HG02610 (cell line): ENCODE measurements around the gene TYW3.

Experiments
- ATAC-seq: cut with Tn5 transposase; IDR thresholded peaks from one replicate; pipeline ENCODE4 v1.9.1; 2021; ENCODE audit warnings: mild to moderate bottlenecking, moderate library complexity; ENCODE audit not compliant: unreplicated experiment

Gene TYW3, protein sequence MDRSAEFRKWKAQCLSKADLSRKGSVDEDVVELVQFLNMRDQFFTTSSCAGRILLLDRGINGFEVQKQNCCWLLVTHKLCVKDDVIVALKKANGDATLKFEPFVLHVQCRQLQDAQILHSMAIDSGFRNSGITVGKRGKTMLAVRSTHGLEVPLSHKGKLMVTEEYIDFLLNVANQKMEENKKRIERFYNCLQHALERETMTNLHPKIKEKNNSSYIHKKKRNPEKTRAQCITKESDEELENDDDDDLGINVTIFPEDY

DNA sequence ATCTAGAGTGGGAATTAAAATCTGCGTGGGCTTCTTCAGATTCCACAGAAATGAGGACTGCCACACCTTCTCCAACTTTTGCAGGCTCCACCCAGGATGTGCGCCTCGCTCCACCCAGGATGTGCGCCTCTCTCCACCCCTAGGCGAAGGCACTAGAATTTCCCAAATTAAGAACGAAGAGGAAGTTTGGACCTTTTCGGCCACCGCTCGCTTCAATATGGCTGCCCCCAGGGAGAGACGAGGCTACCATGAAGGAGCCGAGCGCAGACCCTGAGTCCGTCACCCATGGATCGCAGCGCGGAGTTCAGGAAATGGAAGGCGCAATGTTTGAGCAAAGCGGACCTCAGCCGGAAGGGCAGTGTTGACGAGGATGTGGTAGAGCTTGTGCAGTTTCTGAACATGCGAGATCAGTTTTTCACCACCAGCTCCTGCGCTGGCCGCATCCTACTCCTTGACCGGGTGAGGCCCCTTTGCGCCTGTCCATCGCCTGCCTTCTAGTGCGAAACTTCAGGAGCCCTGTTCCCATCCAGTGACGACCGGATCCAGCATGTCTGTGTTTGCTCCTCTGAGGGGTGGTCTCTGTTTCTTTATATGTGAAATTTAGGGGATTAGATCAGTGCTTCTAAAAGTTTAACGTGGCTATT, at the start of gene TYW3, which contains the start of gene CRYZ:
Gene TYW3 (plus strand): TSS at position 193 of the 644 bp plus-strand sequence. CDS start 93 bp downstream, at position 286.
Gene CRYZ (minus strand): TSS at position 91 of the 644 bp plus-strand sequence. CDS start 8,229 bp downstream, outside the sequence.
- ATAC-seq, result peak; percentile 63

DNA sequence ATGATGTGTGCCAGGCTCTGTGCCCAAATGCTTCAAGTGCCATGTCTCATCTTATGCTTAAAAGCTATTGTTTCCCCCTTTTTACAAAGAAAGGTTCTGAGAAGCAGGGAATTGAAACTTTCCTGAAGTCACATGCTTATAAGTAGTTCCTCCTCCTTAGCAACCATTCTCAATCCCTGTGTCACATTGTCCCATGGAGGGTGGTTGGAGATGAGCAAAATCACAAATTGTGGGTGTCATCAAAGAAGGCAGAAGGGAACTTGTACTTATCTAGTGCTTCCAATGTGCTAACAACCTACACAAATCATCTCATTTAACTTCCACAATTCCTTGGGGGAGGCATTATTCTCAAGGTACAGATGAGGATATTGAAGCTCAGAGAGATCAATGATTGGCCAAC, 49.3 kb upstream of the TYW3 start:
- ATAC-seq, result no peak

DNA sequence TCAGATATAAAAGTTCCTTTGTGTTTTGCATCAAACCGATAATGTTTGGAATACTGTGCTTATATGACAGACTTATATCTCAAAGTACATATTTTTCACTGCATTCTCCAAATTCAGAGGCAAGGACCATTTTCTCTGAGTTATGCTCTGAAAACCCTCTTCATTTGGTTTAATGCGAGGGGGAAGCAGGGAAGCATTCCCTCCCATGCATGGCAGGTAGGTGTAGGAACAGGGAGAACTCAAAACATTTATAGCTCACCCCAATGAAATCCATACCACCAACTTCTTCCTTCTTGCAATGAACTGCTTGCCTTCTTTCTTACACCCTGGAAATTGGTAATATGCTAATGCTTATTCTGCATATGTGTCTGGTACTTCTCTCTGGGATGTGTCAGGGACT, 48.7 kb upstream of the TYW3 start:
- ATAC-seq, result no peak

DNA sequence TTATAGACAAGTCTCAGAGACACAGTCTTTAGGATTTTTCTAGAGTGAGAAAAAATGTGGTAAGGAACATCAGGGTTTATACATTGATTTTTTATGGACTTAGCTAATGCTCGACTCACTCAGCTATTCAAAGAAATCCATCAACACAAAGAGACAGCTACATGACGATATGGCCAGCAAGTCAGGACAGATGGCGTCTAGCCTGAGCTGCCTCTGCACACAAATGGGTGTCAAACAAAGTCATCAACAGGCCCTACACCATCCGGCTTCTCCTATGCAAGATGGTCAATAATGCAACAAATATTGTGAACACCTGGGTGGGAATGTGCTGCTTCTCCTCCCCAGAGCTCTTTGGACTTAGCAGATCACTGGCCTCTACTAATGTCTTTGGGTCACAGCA, 46.0 kb upstream of the TYW3 start:
- ATAC-seq, result no peak

DNA sequence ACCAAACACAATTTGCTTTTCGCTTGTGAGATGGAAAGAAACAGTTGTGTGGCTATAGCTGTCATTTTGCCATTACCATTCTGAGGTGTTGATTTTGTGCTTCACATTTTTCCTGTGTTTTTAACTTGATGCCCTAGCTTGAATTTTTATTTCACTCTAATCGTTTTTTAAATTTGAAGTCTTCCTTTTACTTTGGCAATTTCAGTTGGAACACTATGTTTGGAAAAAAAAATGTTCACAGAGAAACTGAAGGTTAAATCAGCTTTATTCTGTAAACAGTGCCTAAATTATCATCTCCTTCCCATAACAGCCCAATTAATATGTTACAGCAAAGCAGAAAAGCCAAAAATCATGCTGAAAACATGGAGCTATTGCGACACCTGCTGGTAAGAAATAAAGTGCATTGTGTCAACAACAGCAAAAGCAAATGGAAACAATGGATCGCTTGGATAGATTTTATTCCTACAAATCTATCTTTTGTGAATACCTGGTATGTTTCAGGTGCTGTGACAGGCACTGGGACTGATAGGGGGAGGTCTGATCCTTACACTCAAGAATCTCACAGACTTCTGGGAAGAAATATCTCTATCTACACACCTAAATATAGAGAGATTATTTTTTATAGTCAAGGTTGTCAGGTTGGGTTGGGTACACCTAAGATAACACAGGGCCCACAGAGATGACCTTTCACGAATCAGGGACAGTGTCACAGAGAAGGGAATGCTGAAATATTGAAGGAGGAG, 43.2 kb upstream of the TYW3 start:
- ATAC-seq, result peak; percentile 53

DNA sequence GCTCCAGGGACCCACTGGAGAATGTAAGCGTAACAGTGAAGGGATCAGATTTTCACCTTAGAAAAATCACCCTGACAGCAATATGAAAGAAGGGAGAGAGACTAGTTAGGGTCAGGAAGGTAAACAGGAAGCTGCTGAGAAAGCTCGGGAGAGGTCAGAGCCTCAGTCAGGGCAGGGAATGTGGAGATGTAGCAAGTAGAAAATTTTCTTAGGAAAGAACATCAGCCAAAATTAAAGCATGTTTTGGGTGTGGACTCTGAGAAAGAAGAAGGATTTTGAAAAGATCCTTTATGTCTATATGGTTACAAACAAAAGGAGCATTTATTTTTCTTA, 42.6 kb upstream of the TYW3 start:
- ATAC-seq, result peak; percentile 27

DNA sequence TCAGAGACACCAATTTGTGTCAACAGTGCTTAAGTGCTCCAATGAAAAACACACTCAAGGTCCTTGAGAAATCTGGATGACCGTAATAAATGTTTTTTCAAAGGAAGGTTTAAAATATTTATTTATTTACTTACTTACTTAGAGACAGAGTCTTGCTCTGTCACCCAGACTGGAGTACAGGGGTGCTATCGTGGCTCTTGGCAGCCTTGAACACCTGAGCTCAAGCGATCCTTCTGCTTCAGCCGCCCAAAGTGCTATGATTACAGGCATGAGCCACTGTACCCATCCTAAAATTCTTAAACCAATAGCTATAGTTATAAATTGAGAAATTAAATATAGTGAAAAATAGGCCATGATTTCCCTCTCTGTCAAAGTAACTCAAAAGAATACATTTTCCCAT, 42.0 kb upstream of the TYW3 start:
- ATAC-seq, result no peak

DNA sequence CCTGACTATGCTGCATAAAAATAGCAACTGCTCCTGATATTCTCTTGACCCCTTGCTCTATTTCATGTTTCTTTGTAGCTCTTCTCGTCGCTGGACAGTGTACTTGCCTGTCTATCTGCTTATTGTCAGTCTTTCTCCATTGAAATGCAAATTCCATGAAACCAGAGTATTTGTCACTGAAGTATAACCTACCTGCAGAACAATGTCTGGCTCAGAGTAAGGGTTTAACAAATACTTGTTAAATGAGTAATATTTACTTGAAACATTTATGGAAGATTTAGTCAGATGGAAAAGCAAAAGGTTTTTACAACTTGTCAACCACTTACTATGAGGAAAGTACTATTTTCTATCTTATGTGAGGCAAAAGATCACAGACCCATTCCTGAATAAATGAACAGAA, 39.5 kb upstream of the TYW3 start:
- ATAC-seq, result no peak

DNA sequence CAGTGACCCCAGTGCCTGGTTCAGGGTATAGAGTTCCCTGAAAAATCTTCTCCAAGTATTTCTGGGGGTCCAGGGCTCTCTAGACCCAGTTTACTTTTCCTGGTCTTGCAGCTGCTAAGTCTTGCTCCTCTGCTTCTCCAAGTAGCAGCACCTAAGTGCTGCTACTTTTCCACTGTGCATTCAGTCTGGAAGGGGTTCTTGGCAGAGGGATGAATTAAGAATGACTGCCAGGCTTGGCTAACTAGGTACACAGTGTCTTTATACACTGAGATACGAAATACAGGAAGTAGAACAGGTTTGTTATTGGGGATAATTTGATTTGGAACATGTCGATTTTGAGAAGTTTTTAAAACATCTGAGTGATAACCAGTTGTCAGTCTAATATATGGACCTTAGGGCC, 35.1 kb upstream of the TYW3 start:
- ATAC-seq, result no peak

DNA sequence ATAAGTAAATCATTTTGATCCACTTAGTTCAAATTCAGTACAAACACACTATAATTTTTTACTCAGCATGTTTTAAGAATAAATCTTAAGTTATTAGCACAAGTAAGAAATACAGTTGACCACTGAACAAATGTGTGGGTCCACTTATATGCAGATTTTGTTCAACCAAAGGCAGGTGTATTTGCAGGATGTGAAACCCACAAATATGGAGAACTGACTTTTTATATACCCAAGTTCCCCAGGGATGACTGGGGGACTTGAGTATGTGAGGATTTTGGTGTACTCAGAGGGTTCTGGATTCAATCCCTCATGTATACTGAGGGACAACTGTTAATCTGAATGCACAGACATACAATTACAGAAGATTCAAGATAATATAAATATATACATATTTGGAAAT, 33.6 kb upstream of the TYW3 start:
- peak; percentile 41 for ATAC-seq

DNA sequence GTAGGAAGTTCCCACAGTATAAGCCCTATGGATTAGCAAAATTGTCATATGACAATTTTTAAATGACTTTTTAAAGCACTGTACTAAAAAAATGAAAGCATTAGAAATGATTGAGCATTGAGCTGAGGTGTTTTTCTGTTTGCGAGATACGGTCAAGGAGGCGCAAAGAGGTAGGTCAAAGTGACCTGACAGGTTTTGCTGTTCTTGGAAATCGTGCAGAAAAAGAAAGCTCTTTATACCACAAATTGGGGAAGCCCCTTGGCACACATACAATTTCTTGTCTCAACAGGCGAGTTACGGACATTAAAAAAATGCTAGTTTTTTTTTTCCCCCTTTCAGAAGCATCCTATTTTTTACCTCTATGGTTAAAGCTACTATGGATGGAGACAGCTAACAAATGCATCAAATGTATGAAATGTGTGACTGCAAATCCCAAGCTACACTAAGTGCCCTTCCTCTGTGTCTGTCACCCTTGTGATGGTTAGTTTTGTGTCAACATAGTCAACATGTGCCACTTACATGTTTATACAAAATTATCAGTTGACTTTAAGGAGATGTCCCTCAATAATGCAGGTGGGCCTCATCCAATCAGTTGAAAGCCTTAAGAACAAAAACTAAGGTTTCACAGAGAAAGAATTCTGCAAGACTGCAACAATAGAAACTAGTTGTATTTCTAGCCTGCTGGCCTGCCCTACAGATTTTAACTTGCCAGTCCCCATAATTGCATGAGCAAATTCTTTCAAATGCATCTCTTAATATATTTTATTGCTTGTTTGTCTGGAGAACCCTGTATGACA, 29.4 kb upstream of the TYW3 start:
- ATAC-seq, result peak; percentile 47

DNA sequence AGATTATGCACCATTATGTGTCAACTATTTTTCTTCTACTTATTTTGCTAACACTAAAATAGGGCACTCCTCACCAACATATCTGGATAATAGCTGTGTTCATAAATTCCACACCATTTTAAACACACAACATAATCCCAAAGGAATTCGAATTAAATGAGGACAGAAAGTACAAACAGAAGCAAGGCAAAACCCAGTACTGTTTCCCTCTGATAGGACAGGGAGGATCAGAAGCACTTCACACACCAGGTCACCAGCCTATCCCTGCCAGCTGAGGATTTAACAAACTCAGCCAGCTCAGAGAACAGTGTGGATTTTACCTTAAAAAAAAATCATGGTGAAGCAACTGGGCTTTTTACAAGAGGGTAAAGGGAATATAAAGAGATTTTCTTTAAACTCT, 20.1 kb upstream of the TYW3 start:
- ATAC-seq, result no peak

DNA sequence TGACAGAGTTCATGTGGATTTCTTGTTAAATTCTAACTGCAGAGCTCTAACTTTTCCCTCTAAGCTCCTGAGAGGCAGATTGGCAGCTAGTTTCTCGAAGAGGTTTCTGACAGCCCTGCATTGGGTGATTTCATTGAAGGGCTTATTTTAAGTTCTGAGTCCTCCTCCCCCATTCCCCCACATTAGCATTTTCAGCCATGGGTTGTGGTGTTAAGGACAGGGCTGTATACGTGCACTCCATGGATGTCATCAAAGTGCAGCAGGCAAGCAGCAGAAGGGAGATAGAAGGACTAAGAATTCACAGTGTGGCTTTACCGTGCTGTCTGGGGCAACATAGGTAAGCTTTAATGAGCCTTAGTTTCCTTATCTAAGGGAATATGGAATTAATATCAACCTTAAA, 19.1 kb upstream of the TYW3 start:
- peak; percentile 41 for ATAC-seq

DNA sequence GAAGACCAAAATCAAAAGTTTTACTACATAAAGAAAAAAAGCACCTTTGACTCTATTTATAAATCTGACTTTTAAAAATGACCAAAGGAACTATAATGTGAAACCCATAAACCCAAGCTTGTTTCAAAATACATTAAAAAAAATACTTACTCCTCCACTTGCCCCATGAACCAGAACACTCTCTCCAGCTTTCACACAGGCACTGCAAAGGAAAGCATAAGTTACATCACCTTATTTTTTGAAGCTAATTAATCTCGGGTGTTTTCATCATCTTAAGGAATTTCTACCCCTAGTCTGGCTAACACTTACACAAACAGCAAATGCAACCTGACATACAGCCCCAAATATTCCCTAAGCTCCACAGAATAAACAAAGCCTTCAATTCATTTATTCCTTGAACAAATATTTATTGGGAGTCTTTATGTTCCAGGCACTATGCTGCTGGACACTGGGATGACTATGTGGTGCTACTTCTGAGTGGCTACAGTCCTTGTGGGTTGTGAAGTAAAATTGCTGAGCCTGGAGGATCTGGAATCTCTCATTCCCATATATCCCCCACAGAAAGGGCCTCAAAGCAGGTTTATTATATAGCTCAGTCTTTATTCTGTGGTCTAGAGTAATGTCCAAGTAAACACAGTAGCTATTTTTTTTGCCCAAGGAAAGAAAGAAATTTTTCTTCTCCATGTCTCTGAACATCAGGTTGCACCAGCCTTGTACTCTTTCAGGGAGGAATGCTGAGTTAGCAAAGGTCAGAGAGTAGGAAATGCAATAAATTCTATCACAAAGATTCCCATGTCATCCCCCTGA, 18.3 kb upstream of the TYW3 start:
- peak; percentile 83 for ATAC-seq

DNA sequence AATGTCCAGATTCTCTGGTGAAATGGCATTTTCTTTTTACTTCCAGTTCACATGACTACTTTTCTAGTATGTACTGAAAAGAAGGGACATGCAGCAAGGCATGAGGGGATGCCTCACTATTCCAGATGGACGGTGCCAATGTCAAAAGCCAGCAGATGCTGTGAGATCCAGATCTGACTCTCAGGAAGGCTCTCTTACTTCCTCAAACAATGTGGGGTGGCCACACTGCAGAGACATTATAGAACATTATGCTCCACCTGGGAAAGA, 17.8 kb upstream of the TYW3 start:
- peak; percentile 34 for ATAC-seq

DNA sequence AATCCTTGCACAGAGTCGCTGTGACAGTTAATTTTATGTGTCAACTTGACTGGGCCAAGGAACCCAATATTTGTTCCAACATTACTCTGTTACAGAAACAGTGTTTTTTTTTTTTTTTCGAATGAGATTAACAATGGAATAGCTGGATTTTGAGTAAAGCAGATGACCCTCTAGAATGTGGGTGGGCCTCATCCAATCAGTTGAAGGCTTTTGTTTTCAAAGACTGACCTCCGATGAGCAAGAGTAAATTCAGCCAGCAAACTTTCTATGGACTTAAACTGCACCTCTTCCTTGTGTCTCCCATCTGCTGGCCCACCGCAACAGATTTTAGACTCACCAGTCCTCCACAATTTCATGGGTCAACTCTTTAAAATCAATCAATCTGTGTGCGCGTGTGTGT, 17.1 kb upstream of the TYW3 start:
- no peak for ATAC-seq

DNA sequence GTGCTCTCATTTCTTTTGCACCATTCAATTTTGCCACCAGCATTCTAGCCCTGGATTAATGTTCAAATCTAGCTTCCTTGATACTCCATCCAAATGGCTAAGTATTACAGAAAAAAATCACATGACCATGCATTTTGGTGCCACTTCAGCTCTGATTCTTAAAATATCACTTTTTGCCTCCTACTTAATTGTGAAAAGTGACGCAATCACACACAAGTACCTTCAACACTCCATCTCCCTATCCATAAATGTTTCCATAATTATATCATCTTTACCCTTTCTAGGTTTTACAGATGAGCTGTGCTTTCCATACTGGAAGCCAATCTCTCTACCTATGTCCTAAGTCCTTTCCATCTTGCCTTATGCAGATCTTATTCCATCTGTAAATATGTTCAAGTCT, 16.1 kb upstream of the TYW3 start:
- ATAC-seq, result no peak

DNA sequence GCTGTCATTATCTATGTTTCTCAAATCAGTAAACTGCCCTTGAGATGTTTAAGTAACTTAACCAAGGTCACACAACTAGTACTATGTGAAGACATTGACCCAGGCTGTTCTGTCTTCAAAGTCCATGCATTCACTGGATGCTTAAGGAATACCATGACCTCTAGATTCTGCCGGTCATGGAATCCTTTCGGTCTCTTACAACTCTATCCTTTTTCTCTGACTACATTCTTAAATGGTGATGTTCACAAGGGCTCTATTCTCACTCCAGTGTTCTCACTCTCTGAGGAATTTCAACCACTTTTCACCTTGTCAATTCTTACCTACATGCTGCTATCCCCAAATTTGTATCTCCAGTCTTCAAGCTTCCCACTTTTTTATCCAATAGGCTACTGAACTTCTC, 15.3 kb upstream of the TYW3 start:
- ATAC-seq, result no peak

DNA sequence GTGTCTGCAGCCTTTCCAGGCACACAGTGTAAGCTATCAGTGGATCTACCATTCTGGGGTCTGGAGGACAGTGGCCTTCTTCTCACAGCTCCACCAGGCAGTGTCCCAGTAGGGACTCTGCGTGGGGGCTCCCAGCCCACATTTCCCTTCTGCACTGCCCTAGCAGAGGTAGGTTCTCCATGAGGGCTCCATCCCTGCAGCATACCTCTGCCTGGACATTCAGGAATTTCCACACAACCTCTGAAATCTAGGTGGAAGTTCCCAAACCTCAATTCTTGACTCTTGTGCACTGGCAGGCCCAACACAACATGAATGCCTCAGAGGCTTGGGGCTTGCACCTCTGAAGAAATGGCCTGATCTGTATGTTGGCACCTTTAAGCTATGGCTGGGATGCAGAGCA, 6.9 kb upstream of the TYW3 start:
- ATAC-seq, result no peak

DNA sequence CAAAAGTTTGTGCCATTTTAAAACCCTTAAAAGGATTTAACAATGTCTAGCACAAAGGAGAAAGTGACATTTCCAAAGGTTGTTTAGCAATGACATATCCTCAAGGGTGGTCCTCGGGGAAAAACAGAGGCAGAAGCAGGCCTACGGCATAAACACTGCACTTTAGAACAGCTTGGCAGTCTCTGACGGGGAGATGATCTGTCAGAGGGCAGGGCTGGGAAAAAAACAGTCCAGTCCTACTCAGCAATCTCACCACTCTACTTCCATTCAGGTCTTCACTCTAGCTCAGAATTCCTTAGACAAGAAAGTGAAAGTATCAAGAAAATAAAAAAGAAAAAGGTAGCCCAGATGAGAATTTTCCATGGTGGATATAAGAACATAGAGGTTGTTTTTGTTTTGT, 4.2 kb upstream of the TYW3 start:
- ATAC-seq, result no peak
